ENCODE results near the gene XAGE3.
"Not testable (repeated sequence)": the region's sequence is repeated elsewhere in the genome, so short reads cannot be mapped to it uniquely, and the experiment has no call there.

XAGE3 gene, protein sequence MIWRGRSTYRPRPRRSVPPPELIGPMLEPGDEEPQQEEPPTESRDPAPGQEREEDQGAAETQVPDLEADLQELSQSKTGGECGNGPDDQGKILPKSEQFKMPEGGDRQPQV

DNA sequence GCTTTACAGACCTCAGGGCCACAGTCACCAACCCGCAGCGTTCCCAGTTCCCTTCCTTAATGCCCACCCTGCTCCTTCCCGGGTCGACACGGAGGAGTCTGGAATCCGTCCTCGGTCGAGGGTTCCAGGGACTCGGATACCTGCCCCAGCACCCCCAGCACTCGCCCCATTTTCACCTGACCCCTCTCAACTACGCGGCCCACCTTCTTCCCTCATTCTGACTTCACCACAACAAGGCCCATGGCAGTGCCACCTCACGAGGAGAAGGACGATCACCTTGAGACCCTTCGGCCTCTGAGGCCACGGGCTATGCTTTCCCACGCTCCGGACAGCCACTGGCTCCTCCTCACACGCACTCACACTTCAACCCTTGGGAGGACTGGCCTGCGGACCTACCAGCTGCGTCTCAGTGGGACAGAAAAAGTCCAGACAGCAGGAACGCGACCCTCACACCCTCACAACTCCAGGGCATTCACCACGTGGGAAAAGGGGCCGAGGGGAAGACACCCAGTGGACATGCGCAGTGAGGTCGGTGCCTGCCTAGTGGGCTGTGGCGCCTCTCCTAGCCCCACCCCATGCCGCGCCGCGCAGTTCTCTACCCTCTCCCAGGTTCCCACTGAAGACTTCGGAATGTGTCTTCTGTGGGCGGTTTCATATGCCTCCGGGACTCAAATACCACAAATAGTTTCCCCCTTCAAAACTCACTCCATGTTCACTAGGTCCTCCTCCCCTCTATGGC lies at the start of gene XAGE3:
Gene XAGE3 (minus strand): TSS at position 474 of the 739 bp plus-strand sequence. CDS start 950 bp downstream, outside the sequence.
- DNase-seq, result no peak

DNA sequence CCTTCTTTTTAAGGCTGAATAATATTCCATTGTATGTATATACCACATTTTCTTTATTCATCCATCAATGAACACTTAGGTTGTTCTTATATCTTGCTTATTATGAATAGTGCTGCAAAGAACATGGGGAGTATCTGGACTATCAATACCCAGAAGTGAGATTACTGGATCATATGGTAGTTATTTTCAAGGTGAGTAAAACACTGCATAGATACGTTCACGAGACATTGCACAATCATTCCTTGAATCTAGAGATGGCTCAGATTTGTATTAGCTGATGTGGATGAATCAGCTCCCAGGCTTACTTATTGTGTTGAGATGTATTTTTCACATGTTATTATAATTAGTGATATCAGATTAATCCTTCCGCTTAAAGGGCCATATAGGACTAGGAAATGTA lies 46.8 kb upstream of the XAGE3 start:
- not testable (repeated sequence) for DNase-seq

DNA sequence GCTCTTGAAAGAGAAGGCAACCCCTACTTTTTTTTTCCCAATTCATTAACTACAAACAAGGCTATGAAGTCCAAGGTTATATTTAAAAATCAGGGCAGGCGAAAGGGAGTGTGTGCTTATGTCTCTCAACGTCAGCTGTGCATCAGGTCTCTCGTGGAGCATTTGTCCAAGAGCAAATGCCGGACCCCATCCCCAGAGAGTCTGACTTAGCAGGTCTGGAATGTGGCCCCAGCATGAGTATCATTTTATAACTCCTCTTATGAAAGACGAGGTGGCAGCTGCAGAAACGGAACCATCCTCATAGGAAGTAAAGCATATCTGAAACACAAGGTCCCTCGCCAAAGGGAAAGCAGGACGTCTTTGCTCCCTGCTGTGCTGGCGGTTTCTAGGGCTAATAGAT lies 45.8 kb upstream of the XAGE3 start:
- not testable (repeated sequence) for DNase-seq

DNA sequence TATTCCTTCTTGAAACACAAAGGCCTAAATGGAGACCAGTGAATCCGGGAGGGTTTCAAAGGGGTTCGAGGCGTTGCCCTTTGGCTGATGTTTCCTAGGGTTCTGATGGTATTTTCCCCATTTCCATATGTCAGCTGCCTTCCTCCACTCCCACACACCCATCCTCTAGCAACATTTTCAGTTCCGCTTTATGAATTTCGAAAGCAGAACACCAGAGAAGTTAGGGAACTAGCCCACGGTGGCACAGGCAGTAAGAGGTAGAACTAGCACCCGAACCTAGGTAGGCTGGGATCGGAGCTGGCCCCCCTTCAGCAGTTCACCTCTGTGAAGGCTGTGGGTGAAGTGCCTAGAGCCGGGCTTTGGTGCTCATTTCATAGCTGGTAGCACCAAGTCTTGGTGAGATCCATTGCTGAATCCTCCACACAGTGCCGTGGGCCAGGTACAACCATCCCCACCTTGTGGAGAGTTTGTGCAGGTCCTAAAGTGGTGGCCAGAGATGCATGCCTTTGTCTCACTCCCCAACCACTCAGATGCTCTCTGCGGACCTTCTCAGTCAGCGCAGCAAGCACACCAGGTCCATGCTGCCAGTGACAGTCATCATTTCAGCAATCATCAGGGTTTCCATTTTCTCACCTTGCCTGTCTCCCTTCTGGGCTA lies 41.6 kb upstream of the XAGE3 start:
- not testable (repeated sequence) for DNase-seq

DNA sequence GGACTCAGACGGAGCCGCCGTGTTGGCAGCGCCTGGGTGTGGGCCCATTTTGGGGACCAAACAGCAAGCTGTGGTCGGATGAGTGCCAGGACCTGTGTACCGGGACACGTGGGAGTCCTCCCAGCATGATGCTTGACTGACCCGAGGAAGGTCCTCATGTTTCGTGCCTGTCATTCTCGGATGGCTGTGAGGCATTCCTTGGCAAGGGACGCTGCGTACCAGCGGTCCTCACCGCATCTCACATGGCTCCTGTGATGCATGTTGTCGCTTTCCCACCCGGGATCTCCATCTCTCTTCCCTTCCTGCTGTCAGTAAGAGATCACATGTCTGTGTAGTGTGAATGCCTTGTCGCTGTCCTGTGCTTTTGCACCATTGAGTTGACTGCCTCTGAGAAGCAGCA lies 40.0 kb upstream of the XAGE3 start:
- not testable (repeated sequence) for DNase-seq

DNA sequence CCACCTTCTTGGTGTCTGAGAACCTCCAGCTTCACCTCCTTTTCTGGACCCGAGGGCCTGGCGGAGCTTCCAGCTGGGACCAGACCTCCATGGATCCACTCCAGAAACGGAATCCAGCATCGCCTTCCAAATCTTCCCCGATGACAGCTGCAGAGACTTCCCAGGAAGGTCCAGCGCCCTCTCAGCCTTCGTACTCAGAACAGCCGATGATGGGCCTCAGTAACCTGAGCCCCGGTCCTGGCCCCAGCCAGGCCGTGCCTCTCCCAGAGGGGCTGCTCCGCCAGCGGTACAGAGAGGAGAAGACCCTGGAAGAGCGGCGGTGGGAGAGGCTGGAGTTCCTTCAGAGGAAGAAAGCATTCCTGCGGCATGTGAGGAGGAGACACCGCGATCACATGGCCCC lies 39.3 kb upstream of the XAGE3 start:
- not testable (repeated sequence) for DNase-seq

DNA sequence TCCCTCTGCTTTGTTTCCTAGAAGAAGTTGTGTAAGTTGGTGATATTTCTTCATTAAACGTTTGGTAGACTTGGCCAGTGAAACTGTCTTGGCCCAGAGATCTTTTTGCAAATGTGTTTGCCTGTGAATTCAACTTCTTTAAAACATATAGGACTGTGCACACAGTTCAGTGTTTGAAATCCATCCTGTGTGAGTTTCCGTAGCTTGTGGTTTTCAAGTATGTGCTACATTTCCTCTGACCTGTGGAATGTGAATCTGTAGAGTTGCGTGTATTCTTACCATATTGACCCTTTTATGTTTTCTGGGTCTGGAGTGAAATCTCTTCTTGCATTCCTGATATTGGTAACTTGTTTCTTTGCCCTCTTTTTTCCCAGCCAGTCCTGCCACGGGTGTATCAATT lies 38.2 kb upstream of the XAGE3 start:
- DNase-seq, result not testable (repeated sequence)

DNA sequence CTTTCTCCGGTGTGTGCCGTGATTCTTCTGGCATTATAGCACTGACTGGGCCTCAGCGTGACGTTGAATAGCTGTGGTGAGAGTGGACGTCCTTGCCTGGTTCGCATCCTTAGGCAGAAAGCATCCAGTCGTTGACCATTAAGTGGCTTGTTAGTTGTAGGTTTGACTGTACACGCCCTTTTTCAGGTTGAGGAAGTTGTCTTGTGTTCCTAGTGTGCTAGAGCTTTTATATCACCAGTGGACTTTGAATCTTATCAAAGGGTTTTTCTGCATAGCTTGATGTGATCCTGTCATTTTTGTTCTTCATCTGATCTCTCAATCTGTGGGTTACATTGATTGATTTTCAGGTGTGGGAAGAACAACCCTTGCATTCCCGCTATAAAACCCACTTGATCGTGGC lies 37.6 kb upstream of the XAGE3 start:
- DNase-seq, result not testable (repeated sequence)

DNA sequence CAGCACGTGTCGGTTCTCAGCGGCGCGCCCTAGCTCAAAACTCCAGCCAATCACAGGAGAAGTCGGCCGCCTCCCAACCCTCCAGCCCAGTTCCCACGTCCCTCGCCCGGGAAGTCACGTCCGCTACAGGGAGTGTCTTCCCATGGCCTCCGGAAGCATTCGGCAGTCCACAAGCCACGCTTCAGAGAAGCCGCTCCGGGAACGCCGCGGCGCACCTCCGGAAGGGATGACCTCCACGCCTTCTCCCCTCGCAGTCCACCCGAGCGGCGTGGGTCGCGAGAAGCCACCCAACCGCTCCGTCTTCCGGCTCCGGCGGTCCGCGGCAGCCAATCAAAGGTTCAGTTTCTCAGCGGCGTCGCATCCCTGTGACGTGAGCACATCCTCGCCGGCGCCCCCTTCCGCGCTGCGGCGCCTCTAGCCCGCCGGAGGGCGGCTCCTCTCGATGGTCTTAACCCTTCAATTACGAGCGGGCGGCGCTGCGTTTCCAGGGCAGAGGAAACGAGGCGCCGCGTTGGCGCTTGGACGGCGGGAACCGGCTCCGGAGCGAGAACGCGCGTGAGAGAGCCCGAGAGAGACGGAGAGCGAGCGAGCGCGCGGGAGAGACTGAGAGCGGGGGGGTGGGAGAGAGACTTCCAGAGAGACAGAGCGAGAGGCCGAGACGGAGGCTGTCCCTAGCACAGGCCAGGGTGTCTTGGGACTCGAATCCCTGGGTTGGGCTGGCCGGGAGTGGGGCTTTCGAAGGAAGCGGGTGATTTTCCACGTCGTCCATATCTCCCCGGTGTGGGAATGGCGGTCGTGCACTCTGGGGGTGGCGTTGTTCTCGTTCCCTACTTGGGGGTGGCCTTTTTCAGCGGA lies 29.2 kb upstream of the XAGE3 start, which contains the start of gene FAM156B:
Gene FAM156B (plus strand): TSS at position 476 of the 855 bp plus-strand sequence. CDS start 9,896 bp downstream, outside the sequence.
- not testable (repeated sequence) for DNase-seq

DNA sequence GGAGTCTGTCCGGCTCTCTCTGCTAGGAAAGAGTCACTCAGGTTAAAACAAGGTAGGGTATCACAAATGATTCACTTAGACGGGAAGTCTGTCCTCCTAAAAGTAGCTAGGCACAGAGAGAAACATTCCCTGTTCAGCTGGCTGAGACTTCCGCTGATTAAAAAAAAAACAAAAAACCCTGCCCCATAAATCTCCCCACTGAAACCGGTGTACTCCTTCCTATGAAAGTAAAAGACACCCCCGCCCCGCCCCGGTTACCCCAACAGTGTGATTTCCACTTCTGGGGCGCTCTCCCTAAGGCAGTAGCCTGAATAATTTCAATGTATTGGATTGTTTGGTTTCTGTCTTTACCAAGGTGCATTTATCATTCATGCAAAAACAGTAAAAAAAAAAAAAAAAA lies 28.6 kb upstream of the XAGE3 start:
- not testable (repeated sequence) for DNase-seq

DNA sequence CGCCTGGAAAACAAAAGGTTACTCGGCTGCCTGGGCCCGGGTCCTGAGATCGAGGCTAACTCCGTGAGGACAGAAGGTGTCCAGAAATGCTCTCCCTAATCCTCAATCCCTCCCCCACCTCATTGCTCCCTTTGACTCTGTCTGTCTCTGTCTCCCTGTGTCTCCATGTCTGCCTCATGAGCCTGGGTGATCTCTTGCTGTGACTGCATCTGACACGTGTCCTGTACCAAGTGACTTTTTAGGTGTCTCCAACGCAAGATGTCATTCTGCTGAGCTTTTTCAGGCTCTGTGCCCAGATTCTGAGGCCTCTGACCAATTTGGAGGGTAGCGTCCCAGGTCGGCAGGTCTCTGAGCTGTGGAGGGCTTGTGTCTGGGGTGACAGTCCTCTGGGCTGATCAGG lies 20.2 kb upstream of the XAGE3 start:
- DNase-seq, result not testable (repeated sequence)

DNA sequence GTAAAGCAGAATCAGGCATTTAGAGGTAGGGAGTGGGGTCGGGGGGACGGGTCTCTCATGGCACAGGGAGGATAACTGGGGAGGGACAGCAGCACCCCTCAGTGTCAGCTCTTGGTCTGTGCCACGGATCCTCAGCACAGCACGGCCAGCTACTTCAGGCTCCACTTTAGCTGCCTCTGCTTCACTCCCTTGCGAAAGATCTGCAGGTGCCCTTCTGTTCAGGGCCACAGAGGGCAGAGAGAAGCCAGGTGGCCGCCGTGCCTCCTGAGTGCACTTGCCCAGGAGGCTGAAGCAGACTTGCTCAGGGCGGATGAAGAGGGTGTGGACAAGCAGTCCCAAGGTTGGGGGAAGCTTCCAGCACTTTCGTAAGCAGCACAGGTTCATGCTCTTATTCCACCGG lies 19.6 kb upstream of the XAGE3 start:
- not testable (repeated sequence) for DNase-seq

DNA sequence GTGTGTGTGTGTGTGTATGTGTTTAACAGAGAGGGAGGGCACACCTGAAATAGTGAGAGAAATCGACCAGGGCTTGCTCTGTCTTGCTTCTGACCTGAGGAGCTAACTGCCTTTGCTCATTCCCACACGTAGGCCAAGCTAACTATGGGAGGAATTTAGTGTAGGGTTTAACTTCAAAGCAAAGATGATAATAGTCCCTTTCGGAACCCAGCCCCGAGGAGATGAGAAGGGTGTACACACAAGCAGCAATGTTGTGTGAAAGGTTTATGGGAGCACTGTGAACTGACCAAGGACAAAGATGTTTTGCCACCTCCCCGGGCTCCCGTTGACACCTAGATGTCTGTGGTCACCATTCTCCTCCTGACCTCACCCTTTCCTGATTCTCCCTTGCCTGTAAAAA lies 8.5 kb upstream of the XAGE3 start:
- not testable (repeated sequence) for DNase-seq

DNA sequence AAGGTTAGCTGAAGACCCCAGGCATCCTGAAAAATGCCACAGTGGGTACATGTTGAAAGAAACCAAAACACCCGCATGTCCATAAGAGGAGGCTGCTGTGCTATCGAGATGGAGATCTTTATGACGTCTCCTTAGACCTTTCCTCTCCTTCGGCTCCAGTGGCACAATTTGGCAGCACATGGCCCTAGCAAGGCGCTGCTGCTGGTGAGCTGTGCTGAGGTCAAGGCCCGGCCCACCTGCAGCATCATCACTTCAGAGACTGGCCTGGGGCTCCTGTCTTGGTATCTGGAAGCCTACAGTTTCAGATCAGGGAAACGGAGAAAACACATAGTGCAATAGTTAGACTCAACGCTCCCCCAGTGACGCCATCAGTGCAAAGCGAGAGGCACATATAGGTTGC lies 7.6 kb upstream of the XAGE3 start:
- DNase-seq, result not testable (repeated sequence)

DNA sequence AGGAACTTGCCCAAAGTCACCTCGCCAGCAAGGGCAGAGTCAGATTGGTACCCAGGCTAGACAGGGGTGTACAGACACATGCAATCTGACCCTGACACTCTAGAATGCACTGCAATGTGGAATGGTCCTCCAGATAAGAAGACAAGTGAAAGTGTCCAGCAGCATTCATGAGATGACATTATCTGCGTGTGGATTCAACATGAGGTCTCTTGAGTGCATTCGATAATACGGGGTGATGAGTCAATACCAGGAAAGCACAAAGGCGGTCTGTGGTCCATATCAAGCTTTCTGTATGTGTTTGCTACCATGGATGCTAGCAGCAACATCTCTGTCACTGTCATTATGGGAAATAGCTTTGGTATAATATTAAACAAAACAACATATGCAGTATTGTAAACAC lies 6.8 kb upstream of the XAGE3 start:
- DNase-seq, result no peak

DNA sequence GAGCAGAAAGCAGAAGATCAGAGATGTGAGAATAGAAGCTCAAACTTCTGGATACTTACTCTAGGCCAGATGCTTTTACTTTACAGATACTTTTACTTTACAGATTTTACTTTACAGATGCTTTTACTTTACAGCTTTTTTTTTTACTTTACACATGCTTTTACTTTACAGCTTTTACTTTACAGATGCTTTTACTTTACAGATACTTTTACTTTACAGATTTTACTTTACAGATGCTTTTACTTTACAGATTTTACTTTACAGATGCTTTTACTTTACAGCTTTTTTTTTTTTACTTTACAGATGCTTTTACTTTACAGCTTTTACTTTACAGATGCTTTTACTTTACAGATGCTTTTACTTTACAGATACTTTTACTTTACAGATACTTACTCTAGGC lies 5.9 kb upstream of the XAGE3 start:
- DNase-seq, result not testable (repeated sequence)

DNA sequence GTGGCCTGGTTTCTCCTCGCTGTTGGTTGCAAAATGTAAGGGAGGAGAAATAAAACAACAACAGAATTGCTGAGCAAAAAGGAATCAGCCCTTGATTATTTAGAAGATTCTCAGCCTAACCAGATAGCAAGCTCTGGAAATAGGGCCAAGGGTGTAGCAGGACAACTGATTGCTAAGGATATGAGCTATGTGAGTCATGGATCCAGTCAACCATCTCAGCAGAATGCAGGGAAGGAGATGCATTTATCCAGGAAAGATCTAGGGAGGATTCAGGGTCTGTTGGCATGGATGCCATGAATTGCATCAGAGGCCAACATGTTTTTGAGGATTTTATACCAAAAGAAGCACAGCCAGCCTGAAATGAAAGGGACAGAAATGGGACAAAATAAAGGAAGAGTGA lies 2.2 kb upstream of the XAGE3 start:
- DNase-seq, result no peak

DNA sequence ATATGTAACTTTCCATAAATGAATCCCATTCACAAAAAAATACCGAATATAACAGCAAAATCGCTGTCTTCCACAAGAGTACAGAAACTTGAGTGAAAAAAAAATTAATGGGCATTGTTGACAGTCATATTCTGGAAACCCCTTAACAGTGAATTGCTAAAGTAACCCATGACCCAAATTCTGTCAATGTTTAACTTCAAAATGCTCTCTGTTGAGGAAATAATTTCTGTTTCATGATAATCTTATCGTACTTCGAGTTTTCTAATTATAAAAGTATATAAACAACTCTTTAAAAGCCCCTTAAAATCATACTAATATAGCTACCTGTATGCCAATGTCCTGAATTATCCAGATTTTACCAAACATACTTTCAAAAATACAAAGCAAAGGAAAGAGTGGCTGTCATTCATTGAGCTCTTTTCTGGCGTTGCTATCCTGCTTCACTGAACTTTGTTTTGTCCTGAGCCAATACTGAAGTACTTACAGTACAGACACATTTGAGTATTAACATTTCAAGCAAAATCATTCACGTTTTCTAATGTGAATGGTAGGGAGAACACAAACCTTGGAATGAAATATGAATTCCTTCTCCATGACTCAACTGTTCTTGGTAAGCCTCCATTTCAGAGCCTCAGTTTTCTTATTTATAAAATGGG lies 2.4 kb downstream of the XAGE3 start:
- DNase-seq, result no peak

DNA sequence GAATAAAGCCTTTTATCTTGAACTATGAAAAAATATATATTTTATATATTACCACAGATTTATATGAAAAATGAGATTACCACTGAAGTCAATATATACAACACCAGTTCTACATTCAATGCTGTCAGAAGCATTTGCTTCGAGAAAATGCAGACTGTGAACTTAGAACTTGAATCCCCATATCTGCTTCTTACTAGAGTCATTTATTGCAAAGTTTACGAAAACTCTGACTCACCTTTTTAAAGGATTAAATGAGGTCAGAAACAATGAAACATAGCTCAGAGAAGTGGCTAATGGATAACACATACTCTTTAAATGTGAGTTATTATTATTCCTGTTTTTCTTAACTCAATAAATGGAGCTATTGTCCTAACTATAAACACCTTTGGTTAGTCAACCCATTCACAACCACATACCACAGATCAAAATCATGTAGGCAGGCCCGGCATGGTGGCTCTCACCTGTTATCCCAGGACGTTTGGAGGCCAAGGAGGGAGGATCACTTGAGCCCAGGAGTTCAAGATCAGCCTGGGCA lies 10.8 kb downstream of the XAGE3 start:
- DNase-seq, result not testable (repeated sequence)

DNA sequence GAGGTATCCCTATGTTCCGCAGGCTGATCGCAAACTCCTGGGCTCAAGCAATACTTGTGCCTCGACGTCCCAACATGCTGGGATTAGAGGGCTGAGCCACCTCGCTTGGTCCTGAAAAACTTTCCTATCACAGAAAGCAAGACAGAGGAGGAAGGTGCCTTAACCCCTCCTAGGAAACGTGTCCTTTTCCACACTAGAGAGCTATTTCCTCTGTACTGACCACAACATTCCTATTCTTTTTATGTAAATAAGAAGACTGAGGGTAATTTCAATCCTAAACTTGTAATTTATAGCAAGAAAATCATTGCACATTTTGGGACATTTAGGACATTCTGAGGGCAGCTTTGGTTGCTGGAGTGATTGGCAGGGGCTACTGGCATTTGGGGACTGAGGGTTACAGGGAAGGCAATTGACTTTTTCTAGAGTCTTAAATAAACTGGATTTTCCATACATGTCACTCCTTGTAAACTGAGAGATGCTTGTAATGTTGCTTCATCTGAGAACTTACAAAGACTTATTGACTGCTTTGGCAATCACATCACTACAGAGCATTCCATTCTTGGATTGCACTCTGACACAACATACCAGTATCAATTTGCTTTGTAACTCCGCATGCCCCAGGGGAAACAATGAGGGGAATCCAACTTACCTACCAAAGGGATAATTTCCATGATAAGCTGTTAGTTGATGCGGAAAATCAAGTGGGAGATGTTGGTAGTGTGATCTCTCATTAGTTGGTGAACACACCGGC lies 15.6 kb downstream of the XAGE3 start:
- no peak for DNase-seq

DNA sequence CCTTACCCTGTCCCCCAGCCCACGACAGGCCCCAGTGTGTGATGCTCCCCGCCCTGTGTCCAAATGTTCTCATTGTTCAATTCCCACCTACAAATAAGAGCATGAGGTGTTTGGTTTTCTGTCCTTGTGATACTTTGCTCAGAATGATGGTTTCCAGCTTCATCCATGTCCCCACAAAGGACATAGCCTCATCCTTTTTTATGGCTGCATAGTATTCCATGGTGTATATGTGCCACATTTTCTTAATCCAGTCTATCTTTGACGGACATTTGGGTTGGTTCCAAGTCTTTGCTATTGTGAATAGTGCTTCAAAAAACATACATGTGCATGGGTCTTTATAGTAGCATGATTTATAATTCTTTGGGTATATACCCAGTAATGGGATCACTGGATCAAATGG lies 24.3 kb downstream of the XAGE3 start:
- DNase-seq, result not testable (repeated sequence)
